ENCODE results near the gene KRTAP5-4.

DNA sequence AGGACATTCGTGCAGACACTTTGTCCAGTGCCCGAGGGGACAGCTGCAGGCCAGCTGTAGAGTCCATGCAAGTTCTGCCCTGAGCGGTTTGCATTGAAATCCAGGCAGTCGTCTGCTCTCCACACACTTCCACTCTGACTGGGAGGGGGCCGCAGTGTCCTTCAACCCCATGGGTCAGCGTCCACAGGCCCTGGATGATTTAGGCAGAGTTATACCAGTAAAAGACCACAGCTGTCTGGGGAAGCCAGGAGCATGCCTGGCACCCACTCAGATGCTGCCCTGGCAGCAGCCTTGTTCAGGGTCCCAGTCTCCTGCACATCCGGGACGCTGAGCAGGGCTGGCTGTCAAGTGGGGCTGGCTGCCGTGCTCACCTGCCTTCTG is 34.1 kb upstream of the KRTAP5-4 start:
- TF ChIP-seq, protein P1, sequence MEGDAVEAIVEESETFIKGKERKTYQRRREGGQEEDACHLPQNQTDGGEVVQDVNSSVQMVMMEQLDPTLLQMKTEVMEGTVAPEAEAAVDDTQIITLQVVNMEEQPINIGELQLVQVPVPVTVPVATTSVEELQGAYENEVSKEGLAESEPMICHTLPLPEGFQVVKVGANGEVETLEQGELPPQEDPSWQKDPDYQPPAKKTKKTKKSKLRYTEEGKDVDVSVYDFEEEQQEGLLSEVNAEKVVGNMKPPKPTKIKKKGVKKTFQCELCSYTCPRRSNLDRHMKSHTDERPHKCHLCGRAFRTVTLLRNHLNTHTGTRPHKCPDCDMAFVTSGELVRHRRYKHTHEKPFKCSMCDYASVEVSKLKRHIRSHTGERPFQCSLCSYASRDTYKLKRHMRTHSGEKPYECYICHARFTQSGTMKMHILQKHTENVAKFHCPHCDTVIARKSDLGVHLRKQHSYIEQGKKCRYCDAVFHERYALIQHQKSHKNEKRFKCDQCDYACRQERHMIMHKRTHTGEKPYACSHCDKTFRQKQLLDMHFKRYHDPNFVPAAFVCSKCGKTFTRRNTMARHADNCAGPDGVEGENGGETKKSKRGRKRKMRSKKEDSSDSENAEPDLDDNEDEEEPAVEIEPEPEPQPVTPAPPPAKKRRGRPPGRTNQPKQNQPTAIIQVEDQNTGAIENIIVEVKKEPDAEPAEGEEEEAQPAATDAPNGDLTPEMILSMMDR (IDR thresholded peaks at IDR 0.05), result no peak
- no peak for TF ChIP-seq ZFX (IDR thresholded peaks at IDR 0.05; ENCODE audit: borderline replicate concordance)
